ENCODE results near the gene R3HDM2.

Gene R3HDM2

GRCh38 chr12:57236925-57237595, 193.8 kb downstream of the R3HDM2 start:
- in situ Hi-C loops (cut with MboI; ENCODE audit: low pct_unique_long_range_greater_than_20kb, low sequenced_read_pairs, unreplicated experiment), result no loop called here
- DNase-seq (ENCODE audit: low spot score), result no peak
- no peak for TF ChIP-seq CTCF (IDR thresholded peaks at IDR 0.05; ENCODE audit: extremely low read depth, insufficient read depth, missing control alignments)

- TF ChIP-seq CTCF (IDR thresholded peaks at IDR 0.05; ENCODE audit: extremely low read depth, insufficient read depth, missing control alignments), result no peak
- no peak for DNase-seq (ENCODE audit: low spot score)
- in situ Hi-C loops (cut with MboI; ENCODE audit: low pct_unique_long_range_greater_than_20kb, low sequenced_read_pairs, unreplicated experiment), result no loop called here
Measured at GRCh38 chr12:57236201-57236924, 194.5 kb downstream of the R3HDM2 start.

GRCh38 chr12:57235728-57236131, 195.1 kb downstream of the R3HDM2 start:
- no peak for DNase-seq (ENCODE audit: low spot score)
- in situ Hi-C loops (cut with MboI; ENCODE audit: low pct_unique_long_range_greater_than_20kb, low sequenced_read_pairs, unreplicated experiment), result no loop called here
- TF ChIP-seq CTCF (IDR thresholded peaks at IDR 0.05; ENCODE audit: extremely low read depth, insufficient read depth, missing control alignments), result no peak

GRCh38 chr12:57235017-57235727, 195.7 kb downstream of the R3HDM2 start:
- TF ChIP-seq CTCF (IDR thresholded peaks at IDR 0.05; ENCODE audit: extremely low read depth, insufficient read depth, missing control alignments), result no peak
- in situ Hi-C loops (cut with MboI; ENCODE audit: low pct_unique_long_range_greater_than_20kb, low sequenced_read_pairs, unreplicated experiment), result no loop called here
- no peak for DNase-seq (ENCODE audit: low spot score)

- in situ Hi-C loops (cut with MboI; ENCODE audit: low pct_unique_long_range_greater_than_20kb, low sequenced_read_pairs, unreplicated experiment), result no loop called here
- TF ChIP-seq CTCF (IDR thresholded peaks at IDR 0.05; ENCODE audit: extremely low read depth, insufficient read depth, missing control alignments), result no peak
- DNase-seq (ENCODE audit: low spot score), result no peak
Measured at GRCh38 chr12:57234571-57235016, 196.2 kb downstream of the R3HDM2 start.

- in situ Hi-C loops (cut with MboI; ENCODE audit: low pct_unique_long_range_greater_than_20kb, low sequenced_read_pairs, unreplicated experiment), result no loop called here
- DNase-seq (ENCODE audit: low spot score), result no peak
Measured at GRCh38 chr12:57234233-57234570, 196.6 kb downstream of the R3HDM2 start.

More at GRCh38 chr12:57234233-57234570, 196.6 kb downstream of the R3HDM2 start:
- TF ChIP-seq CTCF (IDR thresholded peaks at IDR 0.05; ENCODE audit: extremely low read depth, insufficient read depth, missing control alignments), result no peak
